ENCODE measurements around the gene L3MBTL4. TPM values are rescaled to one million over a fixed set of nuclear protein-coding genes. Genes with fewer than 3 reads are reported as not detected.

Gene L3MBTL4
- total and polyA plus RNA-seq, 2 experiments from 2014 or later, result 4.1 to 14.1 TPM

DNA sequence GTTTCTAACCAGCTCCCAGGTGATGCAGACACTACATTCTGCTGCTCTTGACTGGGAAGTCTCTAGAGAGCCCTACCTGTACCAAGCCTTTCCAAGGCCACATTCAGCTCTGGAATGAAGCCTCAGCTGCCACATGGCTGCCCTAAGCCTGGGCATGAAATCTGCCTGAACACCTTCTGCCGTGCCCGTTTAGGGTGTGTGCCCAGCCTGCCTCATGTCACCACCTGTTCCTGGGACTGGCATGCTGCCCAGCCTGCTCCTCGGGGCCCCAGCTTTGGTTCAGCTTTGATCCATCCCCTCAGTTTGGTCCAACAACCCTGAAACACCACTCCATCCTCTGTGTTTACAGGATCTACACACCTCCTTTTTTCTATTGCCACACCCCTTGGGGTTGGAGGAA is 210.9 kb downstream of the L3MBTL4 start:
- H3K36me3 ChIP-seq (replicated peaks; ENCODE audit: insufficient read depth, low read depth), result no peaks in the 10 kb centered on the region
- H3K9me3 ChIP-seq (ENCODE audit: low read depth), result no peaks in the 10 kb centered on the region
- DNase-seq (ENCODE audit: low spot score), result no peak
- H3K27me3 ChIP-seq, result no peaks in the 10 kb centered on the region
- 87% methylated on average over 3 of the region's 3 CpGs for WGBS (ENCODE audit: low lambda C conversion rate, missing lambda C conversion rate)
- H4K20me1 ChIP-seq (ENCODE audit: insufficient read depth, poor library complexity, severe bottlenecking), result no peaks in the 10 kb centered on the region
- no peak overlapping the region for H3K4me2 ChIP-seq
- H3K4me1 ChIP-seq (ENCODE audit: insufficient read depth), result no peaks in the 10 kb centered on the region
- H3K27ac ChIP-seq, result no peak overlapping the region
- H3K79me2 ChIP-seq, result no peaks in the 10 kb centered on the region
- no peaks in the 10 kb centered on the region for H3K9me2 ChIP-seq (replicated peaks; ENCODE audit: insufficient read depth)
- TF ChIP-seq, protein P1, sequence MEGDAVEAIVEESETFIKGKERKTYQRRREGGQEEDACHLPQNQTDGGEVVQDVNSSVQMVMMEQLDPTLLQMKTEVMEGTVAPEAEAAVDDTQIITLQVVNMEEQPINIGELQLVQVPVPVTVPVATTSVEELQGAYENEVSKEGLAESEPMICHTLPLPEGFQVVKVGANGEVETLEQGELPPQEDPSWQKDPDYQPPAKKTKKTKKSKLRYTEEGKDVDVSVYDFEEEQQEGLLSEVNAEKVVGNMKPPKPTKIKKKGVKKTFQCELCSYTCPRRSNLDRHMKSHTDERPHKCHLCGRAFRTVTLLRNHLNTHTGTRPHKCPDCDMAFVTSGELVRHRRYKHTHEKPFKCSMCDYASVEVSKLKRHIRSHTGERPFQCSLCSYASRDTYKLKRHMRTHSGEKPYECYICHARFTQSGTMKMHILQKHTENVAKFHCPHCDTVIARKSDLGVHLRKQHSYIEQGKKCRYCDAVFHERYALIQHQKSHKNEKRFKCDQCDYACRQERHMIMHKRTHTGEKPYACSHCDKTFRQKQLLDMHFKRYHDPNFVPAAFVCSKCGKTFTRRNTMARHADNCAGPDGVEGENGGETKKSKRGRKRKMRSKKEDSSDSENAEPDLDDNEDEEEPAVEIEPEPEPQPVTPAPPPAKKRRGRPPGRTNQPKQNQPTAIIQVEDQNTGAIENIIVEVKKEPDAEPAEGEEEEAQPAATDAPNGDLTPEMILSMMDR (IDR thresholded peaks at IDR 0.05; ENCODE audit: poor library complexity), result no peak
- no peak for TF ChIP-seq EZH2phosphoT487 (IDR thresholded peaks at IDR 0.05; ENCODE audit: low read depth, severe bottlenecking, unreplicated experiment)
- no peak for TF ChIP-seq EZH2 (IDR thresholded peaks at IDR 0.05; ENCODE audit: borderline replicate concordance)
- H3K4me3 ChIP-seq, result no peak overlapping the region
- no peak overlapping the region for H2AFZ ChIP-seq

DNA sequence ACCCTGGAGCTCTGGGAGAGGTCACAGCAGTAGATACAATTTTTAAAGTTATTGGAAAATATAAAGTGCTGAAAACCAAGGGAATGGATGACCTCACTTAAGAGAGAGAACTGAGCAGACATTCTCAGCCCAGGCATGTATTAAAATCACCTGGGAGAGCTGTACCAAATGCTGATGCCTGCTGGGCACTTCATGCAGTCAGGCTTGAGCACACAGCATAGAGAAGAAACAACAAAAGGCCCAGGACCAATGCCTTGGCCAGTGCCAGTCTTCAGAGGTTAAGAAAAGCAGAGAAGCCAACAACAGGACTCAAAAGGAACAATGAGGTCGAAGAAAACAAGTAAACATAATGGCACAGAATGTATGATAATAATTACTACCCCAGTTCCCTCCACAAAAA is 211.8 kb downstream of the L3MBTL4 start:
- no peak for DNase-seq (ENCODE audit: low spot score)
- no peaks in the 10 kb centered on the region for H3K27me3 ChIP-seq
- no peak overlapping the region for H2AFZ ChIP-seq
- no peaks in the 10 kb centered on the region for H3K9me2 ChIP-seq (replicated peaks; ENCODE audit: insufficient read depth)
- H3K4me3 ChIP-seq, result no peak overlapping the region
- H3K36me3 ChIP-seq (replicated peaks; ENCODE audit: insufficient read depth, low read depth), result no peaks in the 10 kb centered on the region
- WGBS (ENCODE audit: low lambda C conversion rate, missing lambda C conversion rate), result 100% methylated on average over 1 of the region's 1 CpG
- no peaks in the 10 kb centered on the region for H4K20me1 ChIP-seq (ENCODE audit: insufficient read depth, poor library complexity, severe bottlenecking)
- no peak overlapping the region for H3K4me2 ChIP-seq
- TF ChIP-seq EZH2phosphoT487 (IDR thresholded peaks at IDR 0.05; ENCODE audit: low read depth, severe bottlenecking, unreplicated experiment) (no peak), EZH2 (IDR thresholded peaks at IDR 0.05; ENCODE audit: borderline replicate concordance) (no peak)
- TF ChIP-seq, protein P1 (IDR thresholded peaks at IDR 0.05; ENCODE audit: poor library complexity), result no peak
- H3K9me3 ChIP-seq (ENCODE audit: low read depth), result no peaks in the 10 kb centered on the region
- no peaks in the 10 kb centered on the region for H3K4me1 ChIP-seq (ENCODE audit: insufficient read depth)
- no peaks in the 10 kb centered on the region for H3K79me2 ChIP-seq
- no peak overlapping the region for H3K27ac ChIP-seq

DNA sequence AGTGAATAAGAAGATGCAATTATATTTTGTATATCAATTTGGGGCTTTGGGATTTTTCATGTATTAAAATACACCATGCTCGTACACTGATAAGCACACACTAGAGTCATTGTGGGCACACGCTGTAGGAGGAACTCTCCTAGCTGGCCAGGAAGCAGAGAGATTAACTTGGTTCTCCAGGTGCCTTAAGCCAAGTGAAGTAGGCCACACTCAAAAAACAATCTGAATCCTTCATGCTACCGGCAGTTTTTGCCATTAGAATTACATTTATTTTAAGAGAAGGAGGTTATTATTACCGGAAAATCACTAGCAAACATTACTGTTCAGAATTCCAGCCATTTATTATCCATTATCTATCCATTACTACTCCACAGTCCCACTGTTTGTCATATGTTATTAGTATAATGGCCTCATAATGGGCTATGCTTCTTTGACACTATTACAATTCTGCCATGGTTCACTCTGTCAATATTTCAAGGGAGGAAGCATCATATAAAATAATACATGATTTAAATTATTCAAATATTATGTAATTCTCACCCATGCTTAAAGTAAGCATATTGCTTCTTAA is 214.4 kb downstream of the L3MBTL4 start:
- no peak for DNase-seq (ENCODE audit: low spot score)
- no peaks in the 10 kb centered on the region for H3K36me3 ChIP-seq (replicated peaks; ENCODE audit: insufficient read depth, low read depth)
- H3K27me3 ChIP-seq, result no peaks in the 10 kb centered on the region
- no peaks in the 10 kb centered on the region for H3K79me2 ChIP-seq
- no peaks in the 10 kb centered on the region for H3K4me1 ChIP-seq (ENCODE audit: insufficient read depth)
- no peak overlapping the region for H3K27ac ChIP-seq
- H3K4me2 ChIP-seq, result no peak overlapping the region
- no peaks in the 10 kb centered on the region for H4K20me1 ChIP-seq (ENCODE audit: insufficient read depth, poor library complexity, severe bottlenecking)
- no peak overlapping the region for H3K4me3 ChIP-seq
- H2AFZ ChIP-seq, result no peak overlapping the region
- TF ChIP-seq EZH2phosphoT487 (IDR thresholded peaks at IDR 0.05; ENCODE audit: low read depth, severe bottlenecking, unreplicated experiment), result no peak
- no peak for TF ChIP-seq EZH2 (IDR thresholded peaks at IDR 0.05; ENCODE audit: borderline replicate concordance)
- TF ChIP-seq, protein P1 (IDR thresholded peaks at IDR 0.05; ENCODE audit: poor library complexity), result no peak
- WGBS (ENCODE audit: low lambda C conversion rate, missing lambda C conversion rate), result 90% methylated on average over 4 of the region's 4 CpGs
- H3K9me3 ChIP-seq (ENCODE audit: low read depth), result no peaks in the 10 kb centered on the region
- no peaks in the 10 kb centered on the region for H3K9me2 ChIP-seq (replicated peaks; ENCODE audit: insufficient read depth)

Data from hepatocyte (in vitro differentiated cells).